GM12878 (cell line): Measurements from ENCODE around the gene RANBP9. TPM values are rescaled to one million over a fixed set of nuclear protein-coding genes. Genes with fewer than 3 reads are reported as not detected.

Experiments
- ATAC-seq: fragments of 200-7000 bp; cut with Tn5 transposase; 3 replicates; pipeline ENCODE4 v1.9.1; 2020; ENCODE audit warnings: mild to moderate bottlenecking, moderate library complexity
- BruUV-seq: library from RNA; stranded (reverse); fragments of 400-500 nt; replicated peaks from 2 replicates; lab custom pipeline; 2021; lab: Mats Ljungman, UMichigan
- CTCF ChIA-PET: fragments of 300-600 bp; sonication (Branson Sonifier 250); formaldehyde crosslinking; extraction: SDS; loops from one replicate; lab custom pipeline; 2021; ENCODE audit warnings: inconsistent platforms; lab: Yijun Ruan, JAX
- POLR2A ChIA-PET: fragments of 350-600 bp; formaldehyde crosslinking; extraction: SDS; loops from one replicate; lab custom pipeline; 2021; ENCODE audit warnings: inconsistent platforms; lab: Charles Lee
- RAD21 ChIA-PET: fragments of 300-600 bp; sonication (Branson Sonifier 250); formaldehyde crosslinking; loops from one replicate; lab custom pipeline; 2023; ENCODE audit warnings: antibody characterized with exemption; ENCODE audit not compliant: unreplicated experiment; lab: Charles Lee
- SMC1A ChIA-PET: fragments of 300-600 bp; sonication (Branson Sonifier 250); formaldehyde crosslinking; loops from one replicate; lab custom pipeline; 2023; ENCODE audit not compliant: unreplicated experiment, uncharacterized antibody; lab: Charles Lee
- DNase-seq: peaks from one replicate; pipeline ENCODE4 v3.0.0-alpha.2; 2011; ENCODE audit warnings: low read depth, low spot score
- FAIRE-seq: peaks from 3 replicates; lab custom pipeline; 2011; peaks lifted over from hg19 to GRCh38; lab: Jason Lieb, UNC
- H2AFZ ChIP-seq: 2 replicates; pipeline ENCODE4 v1.6.0; 2011; ENCODE audit warnings: low read depth, low read length, control low read depth; ENCODE audit not compliant: control insufficient read depth
- H3K27ac ChIP-seq: 2 replicates; pipeline ENCODE4 v1.5.1; 2011; ENCODE audit warnings: control low read depth; ENCODE audit not compliant: control insufficient read depth, insufficient read depth
- H3K27me3 ChIP-seq, 2 experiments: replicated peaks in 1 of 2; 2 replicates each; pipeline versions ENCODE4 v1.6.0 to v1.6.1; 2011; ENCODE audit warnings: low read length in 1 of 2; ENCODE audit not compliant: control insufficient read depth in 2 of 2, insufficient read depth in 2 of 2
- H3K36me3 ChIP-seq, 2 experiments: 2 replicates each; pipeline ENCODE4 v1.5.1; 2011; ENCODE audit warnings: low read length in 1 of 2; ENCODE audit not compliant: control insufficient read depth in 2 of 2, insufficient read depth in 2 of 2
- H3K4me1 ChIP-seq: 2 replicates; pipeline ENCODE4 v1.6.1; 2011; ENCODE audit warnings: mild to moderate bottlenecking, low read length, moderate library complexity, mixed read lengths; ENCODE audit not compliant: control insufficient read depth, insufficient read depth
- H3K4me2 ChIP-seq: 2 replicates; pipeline ENCODE4 v1.6.0; 2011; ENCODE audit warnings: control low read depth; ENCODE audit not compliant: control insufficient read depth, insufficient read depth
- H3K4me3 ChIP-seq: fragments of 200-600 bp; sonication (generic); 2 replicates; pipeline ENCODE4 v1.5.1; 2016
- H3K79me2 ChIP-seq: 2 replicates; pipeline ENCODE4 v1.6.0; 2011; ENCODE audit warnings: low read length; ENCODE audit not compliant: control insufficient read depth, insufficient read depth
- H3K9ac ChIP-seq: 2 replicates; pipeline ENCODE4 v1.8.0; 2011; ENCODE audit warnings: low read length, control low read depth, mixed read lengths; ENCODE audit not compliant: control insufficient read depth, insufficient read depth
- H3K9me3 ChIP-seq: replicated peaks from 3 replicates; pipeline ENCODE4 v1.5.1; 2011; ENCODE audit warnings: mild to moderate bottlenecking, low read length; ENCODE audit not compliant: control insufficient read depth, insufficient read depth
- H4K20me1 ChIP-seq: 2 replicates; pipeline ENCODE4 v1.6.0; 2011; ENCODE audit not compliant: control insufficient read depth, insufficient read depth
- BCL11A ChIP-seq: IDR thresholded peaks from 2 replicates; pipeline ENCODE4 v1.6.1; 2011; ENCODE audit warnings: low read depth, low read length
- BHLHE40 ChIP-seq, 2 experiments: fragments of 450-650 bp in 1 of 2; IDR thresholded peaks; 2 replicates each; pipeline ENCODE4 v1.6.1; 2011 to 2017; ENCODE audit warnings: low read depth in 2 of 2, borderline replicate concordance in 1 of 2, improper control_type of control experiment in 1 of 2, low read length in 1 of 2, mild to moderate bottlenecking in 1 of 2
- NR2C2 ChIP-seq: IDR thresholded peaks from 2 replicates; pipeline ENCODE4 v1.6.1; 2011; ENCODE audit warnings: borderline replicate concordance, low read depth; ENCODE audit not compliant: control insufficient read depth, insufficient read length
- POLR2A ChIP-seq: IDR thresholded peaks from 2 replicates; pipeline ENCODE4 v1.6.1; 2011; ENCODE audit warnings: low read depth, mild to moderate bottlenecking, low read length
- RUNX3 ChIP-seq: IDR thresholded peaks from 2 replicates; pipeline ENCODE4 v1.6.1; 2012; ENCODE audit warnings: low read length, inconsistent platforms
- SIX5 ChIP-seq: IDR thresholded peaks from 2 replicates; pipeline ENCODE4 v1.6.1; 2011; ENCODE audit warnings: mild to moderate bottlenecking, low read depth, low read length, moderate library complexity; ENCODE audit not compliant: severe bottlenecking
- WGBS: methylation state at CpG from one replicate; pipeline ENCODE4 v1.1.6; 2016; ENCODE audit warnings: low lambda C conversion rate; ENCODE audit not compliant: insufficient replicate concordance, insufficient coverage; ENCODE audit errors: missing lambda C conversion rate; 5-methylcytosine and 5-hydroxymethylcytosine counted together
- in situ Hi-C: fragments of 300-500 bp; cut with MboI; formaldehyde crosslinking; loops from 9 replicates; pipeline ENCODE4 v1.14.3; 2018; ENCODE audit warnings: mixed read lengths
- intact Hi-C: fragments of 100-400 bp; cut with micrococcal nuclease; formaldehyde crosslinking; loops from one replicate; pipeline ENCODE4 v1.14.2; 2022; ENCODE audit not compliant: unreplicated experiment
- polyA plus RNA-seq, 11 experiments: library from polyadenylated mRNA; depleted of rRNA in 4 of 11; unstranded in 6 of 11; stranded (reverse) in 5 of 11; fragments of >200 nt; fragmentation: Nextera tagmentation in 4 of 11; fragmentation: Illumina TruSeq in 1 of 11; extraction: Ambion mirVana in 4 of 11; extraction: Trizol in 1 of 11; gene quantifications; 1 replicate in 1 of 11; 2 replicates in 10 of 11; pipeline versions ENCODE4 v1.2.1 to v1.2.3, GENCODE V29; 2011 to 2016; ENCODE audit warnings: inconsistent platforms in 2 of 11, missing spikeins in 2 of 11, low read depth in 1 of 11
- total RNA-seq, 4 experiments: library from RNA; depleted of rRNA in 3 of 4; stranded (reverse); fragments of >200 nt in 3 of 4; fragmentation: Illumina TruSeq in 1 of 4; extraction: Trizol in 1 of 4; gene quantifications; 2 replicates each; pipeline versions ENCODE4 v1.2.1 to v1.2.3, GENCODE V29; 2013 to 2021
- TF ChIP-seq, protein P1 (sequence below): fragments of 450-650 bp; IDR thresholded peaks from 2 replicates; pipeline ENCODE4 v1.6.1; 2016; ENCODE audit warnings: mild to moderate bottlenecking, moderate library complexity, borderline replicate concordance

Gene RANBP9
- total and polyA plus RNA-seq, 10 of the 15 experiments (the other 5 are each of a cell fraction or from before 2014, with no cell fraction given), result 3.7 to 43.1 (median 16.2) TPM

DNA sequence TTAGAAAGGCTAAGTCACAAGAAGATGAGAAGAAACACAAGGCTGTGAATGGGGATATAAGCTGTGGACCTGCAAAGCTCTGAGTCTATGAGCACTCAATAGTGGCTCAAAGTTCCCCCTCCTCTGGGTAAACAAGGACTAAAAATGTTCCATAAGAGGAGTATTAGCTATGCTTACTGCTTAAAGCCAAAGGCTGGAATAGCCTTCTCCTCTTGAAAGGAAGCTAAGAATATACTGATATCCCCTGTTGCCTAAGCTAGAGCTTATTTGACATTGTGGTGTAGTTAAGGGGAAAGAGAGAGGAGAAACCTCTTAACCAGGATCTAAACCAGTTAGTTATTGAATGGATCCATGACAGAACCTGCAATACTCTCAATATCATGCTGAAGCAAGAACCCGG lies 50.7 kb downstream of the RANBP9 start (continued):
- no peak for TF ChIP-seq SIX5

DNA sequence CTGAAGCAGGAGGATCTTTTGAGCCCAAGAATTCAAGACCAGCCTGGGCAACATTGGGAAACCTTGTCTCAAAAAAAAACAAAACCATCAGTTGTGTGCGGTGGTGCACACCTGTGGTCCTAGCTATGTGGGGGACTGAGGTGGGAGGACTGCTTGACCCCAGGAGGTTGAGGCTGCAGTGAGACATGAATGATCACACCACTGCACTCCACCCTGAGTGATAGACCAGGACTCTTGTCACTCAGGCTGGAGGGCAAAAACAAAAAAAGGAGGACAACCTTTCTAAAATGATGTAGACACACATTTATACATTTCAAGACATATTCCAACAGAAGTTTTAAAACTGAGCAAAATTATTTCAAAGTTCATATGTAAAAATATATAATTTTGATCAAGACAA lies 51.4 kb downstream of the RANBP9 start:
- BruUV-seq, result no TSS peak
- ChIA-PET CTCF (interaction anchor here (1.4 to 3.0 kb wide), 3 partner anchors 14 to 44 kb away, joined by 3 to 9 read pairs (median 3); partner anchors contain the start of gene NOL7), RAD21 (no interaction called here), SMC1A (interaction anchor here (0.9 to 2.6 kb wide), 5 partner anchors 8 to 49 kb away, joined by 3 to 7 read pairs (median 5); partner anchors contain the start of gene NOL7), POLR2A (interaction anchor here (2.3 kb wide), 1 partner anchor 45 kb away, joined by 8 read pairs; the partner anchor contains the start of gene NOL7)
- WGBS, result 100% methylated on average over 1 of the region's 1 CpG
- no peaks in the 10 kb centered on the region for H3K27me3 ChIP-seq
- ATAC-seq, result no peak
- TF ChIP-seq NR2C2, result no peak
- no peaks in the 10 kb centered on the region; a peak in 1 of 4 replicates for H3K36me3 ChIP-seq
- FAIRE-seq, result no peak
- 0 out of 2 replicates have a peak, but pooled peaks cover 2% of the 10 kb centered on the region for H3K4me1 ChIP-seq
- DNase-seq, result no peak
- H3K4me3 ChIP-seq, result no peak overlapping the region
- no peak overlapping the region for H2AFZ ChIP-seq
- intact Hi-C loops, result no loop called here
- in situ Hi-C loops, result no loop called here
- H3K4me2 ChIP-seq, result no peak overlapping the region
- H3K9me3 ChIP-seq, result peaks cover 1% of the 10 kb centered on the region; the same call in 2 of the 3 replicates
- H3K9ac ChIP-seq, result no peak overlapping the region
- H4K20me1 ChIP-seq, result no peaks in the 10 kb centered on the region
- H3K79me2 ChIP-seq, result peaks cover 54% of the 10 kb centered on the region
- H3K27ac ChIP-seq, result no peak overlapping the region

DNA sequence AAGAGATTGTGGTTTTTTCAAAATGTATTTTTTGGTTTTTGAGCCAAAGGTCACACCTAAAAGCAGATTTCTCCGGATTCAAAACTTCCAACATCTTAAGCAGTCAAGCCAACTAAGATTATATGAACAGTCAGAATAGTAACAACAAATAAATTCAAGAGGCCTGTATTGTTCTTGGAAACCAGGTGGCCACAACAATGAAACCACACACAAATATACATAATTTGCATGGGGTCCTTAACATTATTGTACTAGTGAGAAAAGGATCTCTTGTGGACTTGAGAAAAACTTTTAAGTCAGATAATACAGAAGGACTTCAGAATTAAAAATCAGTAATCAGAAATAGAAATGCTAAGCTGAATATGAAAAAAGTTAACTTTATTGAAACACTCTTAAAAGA lies 55.9 kb downstream of the RANBP9 start:
- Histone ChIP-seq H3K27me3 (no peaks in the 10 kb centered on the region), H3K9ac (no peak overlapping the region), H3K27ac (no peak overlapping the region), H3K4me1 (no peaks in the 10 kb centered on the region), H4K20me1 (no peaks in the 10 kb centered on the region), H3K79me2 (peaks cover 12% of the 10 kb centered on the region), H2AFZ (no peak overlapping the region), H3K4me2 (no peak overlapping the region), H3K9me3 (peaks cover 1% of the 10 kb centered on the region; the same call in 1 of the 3 replicates), H3K4me3 (no peak overlapping the region), H3K36me3 (peaks cover 0 to 7% of the 10 kb centered on the region in 2 experiments; a peak in 3 of 4 replicates)
- CTCF ChIA-PET, result no interaction called here
- no TSS peak for BruUV-seq
- RAD21 ChIA-PET, result interaction anchor here (1.1 kb wide), 1 partner anchor 25 kb away, joined by 3 read pairs; no protein-coding TSS in a partner anchor
- TF ChIP-seq BCL11A (no peak), POLR2A (no peak), BHLHE40 (IDR thresholded peaks at IDR 0.05; ENCODE audit: borderline replicate concordance in 1 of 2, low read depth in 2 of 2, low read length in 1 of 2) (no peak), RUNX3 (peak; percentile 27; the same call in 1 of the 2 replicates)
- TF ChIP-seq, protein P1, sequence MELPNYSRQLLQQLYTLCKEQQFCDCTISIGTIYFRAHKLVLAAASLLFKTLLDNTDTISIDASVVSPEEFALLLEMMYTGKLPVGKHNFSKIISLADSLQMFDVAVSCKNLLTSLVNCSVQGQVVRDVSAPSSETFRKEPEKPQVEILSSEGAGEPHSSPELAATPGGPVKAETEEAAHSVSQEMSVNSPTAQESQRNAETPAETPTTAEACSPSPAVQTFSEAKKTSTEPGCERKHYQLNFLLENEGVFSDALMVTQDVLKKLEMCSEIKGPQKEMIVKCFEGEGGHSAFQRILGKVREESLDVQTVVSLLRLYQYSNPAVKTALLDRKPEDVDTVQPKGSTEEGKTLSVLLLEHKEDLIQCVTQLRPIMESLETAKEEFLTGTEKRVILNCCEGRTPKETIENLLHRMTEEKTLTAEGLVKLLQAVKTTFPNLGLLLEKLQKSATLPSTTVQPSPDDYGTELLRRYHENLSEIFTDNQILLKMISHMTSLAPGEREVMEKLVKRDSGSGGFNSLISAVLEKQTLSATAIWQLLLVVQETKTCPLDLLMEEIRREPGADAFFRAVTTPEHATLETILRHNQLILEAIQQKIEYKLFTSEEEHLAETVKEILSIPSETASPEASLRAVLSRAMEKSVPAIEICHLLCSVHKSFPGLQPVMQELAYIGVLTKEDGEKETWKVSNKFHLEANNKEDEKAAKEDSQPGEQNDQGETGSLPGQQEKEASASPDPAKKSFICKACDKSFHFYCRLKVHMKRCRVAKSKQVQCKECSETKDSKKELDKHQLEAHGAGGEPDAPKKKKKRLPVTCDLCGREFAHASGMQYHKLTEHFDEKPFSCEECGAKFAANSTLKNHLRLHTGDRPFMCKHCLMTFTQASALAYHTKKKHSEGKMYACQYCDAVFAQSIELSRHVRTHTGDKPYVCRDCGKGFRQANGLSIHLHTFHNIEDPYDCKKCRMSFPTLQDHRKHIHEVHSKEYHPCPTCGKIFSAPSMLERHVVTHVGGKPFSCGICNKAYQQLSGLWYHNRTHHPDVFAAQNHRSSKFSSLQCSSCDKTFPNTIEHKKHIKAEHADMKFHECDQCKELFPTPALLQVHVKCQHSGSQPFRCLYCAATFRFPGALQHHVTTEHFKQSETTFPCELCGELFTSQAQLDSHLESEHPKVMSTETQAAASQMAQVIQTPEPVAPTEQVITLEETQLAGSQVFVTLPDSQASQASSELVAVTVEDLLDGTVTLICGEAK, result peak; percentile 30; the same call in 1 of the 2 replicates
- POLR2A ChIA-PET, result no interaction called here
- 100% methylated on average over 1 of the region's 1 CpG for WGBS
- ATAC-seq (peak; percentile 65), DNase-seq (no peak), FAIRE-seq (no peak)
- intact Hi-C loops, result no loop called here
- SMC1A ChIA-PET, result interaction anchor here (1.0 to 1.5 kb wide), 2 partner anchors 8 to 14 kb away, joined by 3 read pairs; no protein-coding TSS in a partner anchor
- in situ Hi-C loops, result no loop called here
